ENCODE measurements around the gene LPCAT4.

The LPCAT4 gene

GRCh38 chr15:34336231-34336990 is 30.6 kb downstream of the LPCAT4 start:
- no peak for DNase-seq

DNA sequence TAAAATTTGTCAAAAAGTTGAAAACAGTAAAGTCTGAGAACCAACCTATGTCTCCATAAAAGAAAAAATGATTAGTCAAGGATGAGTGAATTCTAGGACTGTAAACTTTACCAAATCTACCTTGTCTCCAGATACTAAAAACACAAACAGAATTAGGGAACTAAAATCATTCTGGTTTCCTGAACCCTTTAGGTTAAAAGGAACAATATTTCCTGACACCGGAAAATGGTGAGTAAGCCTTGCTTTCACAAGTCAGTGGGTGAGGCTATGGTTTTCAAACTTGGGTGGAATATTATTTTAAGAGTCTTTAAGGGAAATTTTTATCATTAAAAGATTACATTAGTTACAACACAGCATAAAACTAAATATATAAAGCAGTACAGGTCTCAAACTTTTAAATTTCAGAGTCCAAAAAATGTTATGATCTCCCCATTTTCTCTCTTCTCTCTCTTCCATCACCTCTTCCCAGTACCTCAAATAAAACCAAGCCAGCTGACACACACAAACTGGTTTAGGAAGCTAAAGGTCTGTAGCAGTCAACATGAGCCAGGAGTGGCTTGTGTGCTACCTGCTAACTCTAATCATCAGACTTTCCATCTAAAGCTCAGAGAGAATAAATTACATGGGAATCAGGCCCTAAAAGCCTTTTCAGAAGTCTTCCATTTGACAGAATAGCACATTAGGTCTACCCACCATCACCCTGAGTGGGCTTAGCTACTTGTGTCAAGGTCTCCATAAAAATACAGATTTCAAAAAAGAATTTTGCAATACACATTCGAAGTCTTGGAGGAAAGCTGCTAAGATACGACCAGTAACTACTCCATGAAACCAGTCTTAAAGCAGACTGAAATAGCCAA is 31.6 kb downstream of the LPCAT4 start:
- DNase-seq, result no peak

DNA sequence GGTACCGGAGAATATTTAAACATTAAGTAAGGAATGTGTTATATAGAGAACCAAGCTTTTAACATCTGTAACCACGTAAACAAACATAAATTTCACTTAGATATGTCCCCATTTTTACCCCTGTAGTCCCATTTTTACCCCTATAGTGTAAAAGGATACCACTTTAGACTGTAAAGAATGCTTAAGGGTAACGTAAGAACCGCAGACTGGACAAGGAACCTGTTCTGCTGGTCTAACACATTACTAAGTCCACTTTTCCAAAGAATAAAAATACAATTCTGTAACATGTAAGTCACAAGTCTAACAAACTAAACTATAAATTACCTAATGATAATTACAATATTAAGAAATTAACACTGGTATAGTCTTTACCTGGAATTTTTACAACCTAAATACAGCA is 32.3 kb downstream of the LPCAT4 start:
- no peak for DNase-seq

DNA sequence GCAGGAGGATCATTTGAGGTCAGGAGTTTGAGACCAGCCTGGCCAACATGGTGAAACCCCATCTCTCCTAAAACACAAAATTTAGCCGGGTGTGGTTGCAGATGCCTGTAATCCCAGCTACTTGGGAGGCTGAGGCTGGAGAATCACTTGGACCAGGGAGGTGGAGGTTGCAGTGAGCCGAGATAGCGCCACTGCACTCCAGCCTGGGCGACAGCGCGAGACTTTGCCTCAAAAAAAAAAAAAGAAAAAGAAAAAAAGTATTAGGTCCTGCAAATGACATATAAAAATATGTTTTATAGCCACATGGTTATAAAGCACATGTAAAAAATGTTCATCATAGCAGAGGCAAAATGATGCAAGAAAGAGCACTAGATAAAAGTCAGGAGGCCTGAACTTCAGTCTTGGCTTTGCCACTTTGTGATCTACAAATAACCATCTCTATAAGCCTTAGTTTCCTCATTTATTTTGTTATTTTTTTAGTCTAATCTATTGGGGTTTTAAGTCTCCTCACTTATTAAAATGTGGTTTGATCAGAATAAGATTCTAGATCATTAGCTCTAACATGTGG is 34.4 kb downstream of the LPCAT4 start:
- DNase-seq, result no peak

- no peak for DNase-seq
Measured at GRCh38 chr15:34331809-34332208, 35.2 kb downstream of the LPCAT4 start.

DNA sequence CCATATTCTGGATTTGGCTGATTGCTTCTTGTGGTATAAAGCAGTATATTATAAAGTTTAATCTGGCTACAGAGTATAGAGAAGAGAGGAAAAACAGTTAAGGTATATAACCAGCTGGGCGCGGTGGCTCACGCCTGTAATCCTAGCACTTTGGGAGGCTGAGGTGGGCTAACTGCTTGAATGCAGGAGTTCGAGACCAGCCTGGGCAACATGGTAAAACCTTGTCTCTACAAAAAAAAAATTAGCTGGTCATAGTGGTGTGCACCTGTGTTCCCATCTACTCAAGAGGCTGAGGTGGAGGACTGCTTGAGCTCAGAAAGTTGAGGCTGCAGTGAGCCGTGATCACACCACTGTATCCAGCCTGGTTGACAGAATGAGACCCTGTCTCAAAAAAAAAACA is 36.7 kb downstream of the LPCAT4 start:
- DNase-seq, result no peak

GRCh38 chr15:34329006-34329405 is 38.0 kb downstream of the LPCAT4 start:
- no peak for DNase-seq

DNA sequence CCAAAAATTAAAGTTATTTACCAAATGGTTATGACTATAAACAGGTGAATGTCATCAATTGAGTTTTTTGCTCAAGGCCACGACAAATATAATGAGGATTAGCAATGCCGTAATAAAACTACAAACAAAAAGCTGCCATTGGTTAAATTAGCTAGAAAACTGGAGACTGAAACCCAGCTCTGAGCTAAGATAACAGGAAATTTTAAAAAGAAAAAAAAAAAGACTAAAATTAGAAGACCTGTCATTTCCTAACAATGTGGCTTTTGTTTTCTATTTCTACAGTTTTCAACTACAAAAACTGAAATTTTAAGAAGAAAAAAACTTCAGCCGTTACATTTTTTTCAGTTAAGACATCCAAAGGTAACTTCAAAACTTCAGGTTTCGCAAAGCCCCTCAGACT is 39.1 kb downstream of the LPCAT4 start:
- DNase-seq, result no peak

DNA sequence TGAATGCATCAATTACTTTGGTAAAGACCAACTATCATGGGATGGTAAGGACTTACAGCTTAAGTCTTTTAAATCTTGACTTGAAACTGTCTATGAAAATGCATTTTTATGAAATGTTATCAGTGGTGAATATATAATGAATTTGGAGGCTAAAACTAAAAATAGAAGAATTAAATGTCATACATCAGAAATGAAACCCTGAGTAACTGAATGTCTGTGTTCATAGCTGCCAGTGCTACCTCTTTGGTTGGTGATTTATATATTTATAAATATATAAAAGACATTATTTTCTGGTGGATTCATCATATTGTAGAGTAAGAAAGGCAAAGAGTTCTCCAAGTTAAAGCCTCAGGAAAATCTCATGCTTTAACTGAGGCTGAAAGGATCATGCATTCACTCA is 41.6 kb downstream of the LPCAT4 start:
- DNase-seq, result no peak

- DNase-seq, result no peak
Measured at GRCh38 chr15:34324933-34325332, 42.1 kb downstream of the LPCAT4 start.

DNA sequence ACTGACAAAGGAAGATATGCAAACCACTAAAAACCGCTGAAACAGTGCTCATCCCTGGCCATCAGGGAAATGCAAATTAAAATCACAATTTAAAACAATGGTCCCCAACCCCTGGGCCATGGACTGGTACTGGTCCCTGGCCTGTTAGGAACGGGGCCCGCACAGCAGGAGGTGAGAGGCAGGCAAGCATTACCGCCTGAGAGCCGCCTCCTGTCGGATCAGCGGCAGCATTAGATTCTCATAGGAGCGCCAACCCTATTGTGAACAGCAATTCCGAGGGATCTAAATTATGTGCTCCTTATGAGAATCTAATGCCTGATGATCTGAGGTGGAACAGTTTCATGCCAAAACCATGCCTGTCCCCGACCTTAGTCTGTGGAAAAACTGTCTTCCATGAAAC is 43.8 kb downstream of the LPCAT4 start:
- DNase-seq, result no peak

DNA sequence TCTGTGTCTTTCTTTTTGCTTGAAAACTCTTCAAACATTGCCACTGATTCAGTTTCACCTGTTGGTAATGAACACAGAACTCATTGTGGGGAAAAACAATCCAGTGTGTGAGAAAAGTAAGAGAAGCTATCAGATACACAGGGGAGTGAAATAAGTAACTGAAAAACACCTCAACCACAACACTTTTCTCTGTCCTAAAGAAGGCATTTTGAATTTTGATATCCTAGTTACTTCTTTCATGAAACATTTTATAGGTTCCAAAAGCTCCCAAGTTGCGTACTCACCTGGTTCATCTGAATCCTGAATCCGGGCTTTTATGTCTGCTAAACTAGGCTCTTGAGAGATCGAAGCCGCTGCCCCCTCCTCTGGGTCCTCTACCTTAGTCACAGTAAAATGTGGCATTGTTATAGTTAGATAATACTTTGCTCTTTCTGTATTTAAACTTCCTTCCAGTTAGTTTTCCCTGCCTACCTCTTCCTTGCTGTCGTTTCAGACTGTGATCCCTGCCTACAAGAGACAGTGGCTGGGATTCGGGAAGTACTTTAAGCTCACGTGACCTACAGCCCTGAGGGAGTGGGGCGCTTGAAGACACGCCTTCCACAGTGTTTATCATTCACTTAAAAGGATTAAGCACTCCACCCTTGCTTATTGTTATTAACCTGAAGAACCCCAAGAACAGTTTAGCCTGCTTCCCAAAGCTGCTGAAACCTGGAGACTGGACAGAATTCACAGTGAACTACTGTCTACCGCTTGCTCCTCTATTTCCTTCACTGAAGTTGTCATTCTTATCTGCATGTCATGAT is 48.5 kb downstream of the LPCAT4 start:
- DNase-seq, result no peak

DNA sequence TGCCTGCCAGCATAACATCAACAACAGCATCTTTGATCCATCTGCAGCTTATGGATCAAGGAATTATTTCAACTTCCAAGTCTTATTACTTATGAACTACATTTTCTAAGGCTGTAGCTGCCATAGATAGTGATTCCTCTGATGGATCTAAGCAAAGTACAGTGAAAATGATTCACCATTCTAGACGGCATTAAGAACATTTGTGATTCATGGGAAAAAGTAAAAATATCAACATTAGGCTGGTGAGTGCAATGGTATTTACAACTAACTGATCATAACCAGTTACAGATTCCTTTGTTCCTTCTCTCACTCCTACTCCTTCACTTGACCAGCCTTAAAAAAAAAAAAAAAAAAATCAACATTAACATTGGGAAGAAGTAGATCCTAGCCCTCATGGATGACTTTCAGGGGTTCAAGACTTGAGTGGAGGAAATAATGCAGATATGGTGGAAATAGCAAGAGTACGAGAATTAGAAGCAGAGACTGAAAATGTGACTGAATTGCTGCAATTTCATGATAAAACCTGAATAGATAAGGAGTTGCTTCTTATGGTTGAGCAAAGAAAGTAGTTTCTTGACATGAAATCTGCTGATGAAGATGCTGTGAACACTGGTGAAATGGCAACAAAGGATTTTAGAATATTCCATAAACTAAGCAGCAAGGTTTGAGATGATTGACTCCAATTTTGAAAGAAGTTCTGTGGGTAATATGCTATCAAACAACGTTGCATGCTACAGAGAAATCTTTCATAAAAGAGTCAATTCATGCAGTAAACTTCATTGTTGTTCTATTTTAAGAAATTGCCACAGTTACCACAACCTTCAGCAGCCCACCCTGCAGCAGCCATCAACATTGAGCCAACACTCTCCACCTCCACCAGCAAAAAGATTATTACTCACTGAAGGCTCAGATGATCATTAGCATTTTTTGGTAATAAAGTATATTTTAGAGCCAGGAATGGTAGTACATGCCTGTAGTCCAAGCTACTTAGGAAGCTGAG is 52.2 kb downstream of the LPCAT4 start:
- no peak for DNase-seq

GRCh38 chr15:34311563-34311962 is 55.4 kb downstream of the LPCAT4 start:
- DNase-seq, result no peak
